ENCODE data around the gene DGAT2L6.
"Not testable (repeated sequence)": the region's sequence is repeated elsewhere in the genome, so short reads cannot be mapped to it uniquely, and the experiment has no call there.

The DGAT2L6 gene

DNA sequence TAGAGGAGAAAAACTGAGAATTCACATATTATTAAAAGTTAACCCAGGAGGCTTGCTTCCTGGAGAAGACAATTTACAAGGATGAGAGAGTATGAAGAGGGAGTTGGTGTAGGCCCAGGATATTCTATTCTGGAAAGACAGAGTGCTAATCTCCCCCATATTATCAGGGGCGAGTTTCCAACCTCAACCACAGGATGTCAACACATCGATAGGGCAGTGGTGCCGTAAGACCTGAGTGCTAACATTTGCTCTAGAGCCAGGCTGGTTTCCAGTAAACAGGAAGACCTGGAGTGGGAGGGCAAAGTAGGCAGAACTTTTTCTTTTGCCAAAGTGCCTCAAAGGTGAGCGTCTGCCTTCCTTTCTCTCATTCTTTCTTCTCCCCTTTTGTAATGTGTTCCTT, 54.4 kb downstream of the DGAT2L6 start:
- no peak overlapping the region for H3K27ac ChIP-seq
- TF ChIP-seq, protein P1, sequence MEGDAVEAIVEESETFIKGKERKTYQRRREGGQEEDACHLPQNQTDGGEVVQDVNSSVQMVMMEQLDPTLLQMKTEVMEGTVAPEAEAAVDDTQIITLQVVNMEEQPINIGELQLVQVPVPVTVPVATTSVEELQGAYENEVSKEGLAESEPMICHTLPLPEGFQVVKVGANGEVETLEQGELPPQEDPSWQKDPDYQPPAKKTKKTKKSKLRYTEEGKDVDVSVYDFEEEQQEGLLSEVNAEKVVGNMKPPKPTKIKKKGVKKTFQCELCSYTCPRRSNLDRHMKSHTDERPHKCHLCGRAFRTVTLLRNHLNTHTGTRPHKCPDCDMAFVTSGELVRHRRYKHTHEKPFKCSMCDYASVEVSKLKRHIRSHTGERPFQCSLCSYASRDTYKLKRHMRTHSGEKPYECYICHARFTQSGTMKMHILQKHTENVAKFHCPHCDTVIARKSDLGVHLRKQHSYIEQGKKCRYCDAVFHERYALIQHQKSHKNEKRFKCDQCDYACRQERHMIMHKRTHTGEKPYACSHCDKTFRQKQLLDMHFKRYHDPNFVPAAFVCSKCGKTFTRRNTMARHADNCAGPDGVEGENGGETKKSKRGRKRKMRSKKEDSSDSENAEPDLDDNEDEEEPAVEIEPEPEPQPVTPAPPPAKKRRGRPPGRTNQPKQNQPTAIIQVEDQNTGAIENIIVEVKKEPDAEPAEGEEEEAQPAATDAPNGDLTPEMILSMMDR (conservative IDR thresholded peaks at IDR 0.05), result no peak
- no peak for TF ChIP-seq ZFX (IDR thresholded peaks at IDR 0.05)

DNA sequence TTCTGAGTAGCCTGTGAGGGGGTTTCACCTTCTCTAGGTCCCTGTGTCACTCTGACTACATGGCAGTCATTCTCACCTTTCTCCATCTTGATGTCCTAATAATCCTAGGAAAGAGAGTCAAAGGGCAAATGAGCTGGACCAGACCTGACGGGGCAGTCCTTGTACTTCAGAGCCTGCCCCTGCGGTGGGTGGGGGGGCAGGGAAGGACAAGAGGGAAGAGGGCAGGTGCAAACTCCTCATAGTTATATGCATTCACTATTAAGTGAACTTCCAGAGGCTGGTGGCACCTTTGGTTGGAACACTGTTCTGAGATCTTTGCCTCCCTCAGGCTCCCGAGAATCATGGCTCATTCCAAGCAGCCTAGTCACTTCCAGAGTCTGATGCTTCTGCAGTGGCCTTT, 57.1 kb downstream of the DGAT2L6 start, which contains the start of gene AWAT1:
Gene AWAT1, plus strand, starts transcription at position 301 of the 400 bp plus-strand sequence. Its CDS starts 41 bp downstream, at position 342.
- TF ChIP-seq ZFX (IDR thresholded peaks at IDR 0.05), result no peak
- TF ChIP-seq, protein P1 (conservative IDR thresholded peaks at IDR 0.05), result no peak
- H3K27ac ChIP-seq, result no peak within 1 kb of the TSS

DNA sequence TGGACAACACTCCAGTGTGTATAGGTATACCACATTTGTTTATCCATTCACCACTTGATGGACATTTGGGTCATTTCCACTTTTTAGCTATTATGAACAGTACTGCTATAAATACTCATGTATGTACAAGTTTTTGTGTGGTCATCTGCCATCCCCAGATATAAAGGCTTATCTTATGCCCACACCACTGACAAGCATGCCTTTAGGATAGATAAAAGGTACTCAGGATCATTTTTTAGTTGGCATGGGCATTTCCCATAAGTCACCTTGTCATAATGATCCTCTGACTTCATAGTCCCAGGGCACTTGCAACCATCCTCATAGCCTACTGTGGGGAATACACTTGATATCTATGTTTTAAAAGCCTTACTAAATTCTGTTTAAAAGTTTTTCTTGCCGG, 63.5 kb downstream of the DGAT2L6 start:
- TF ChIP-seq, protein P1 (conservative IDR thresholded peaks at IDR 0.05), result no peak
- TF ChIP-seq ZFX (IDR thresholded peaks at IDR 0.05), result no peak
- no peak overlapping the region for H3K27ac ChIP-seq

GRCh38 chrX:70241501-70241900, 64.2 kb downstream of the DGAT2L6 start:
- no peak overlapping the region for H3K27ac ChIP-seq
- TF ChIP-seq, protein P1 (conservative IDR thresholded peaks at IDR 0.05), result no peak
- no peak for TF ChIP-seq ZFX (IDR thresholded peaks at IDR 0.05)

DNA sequence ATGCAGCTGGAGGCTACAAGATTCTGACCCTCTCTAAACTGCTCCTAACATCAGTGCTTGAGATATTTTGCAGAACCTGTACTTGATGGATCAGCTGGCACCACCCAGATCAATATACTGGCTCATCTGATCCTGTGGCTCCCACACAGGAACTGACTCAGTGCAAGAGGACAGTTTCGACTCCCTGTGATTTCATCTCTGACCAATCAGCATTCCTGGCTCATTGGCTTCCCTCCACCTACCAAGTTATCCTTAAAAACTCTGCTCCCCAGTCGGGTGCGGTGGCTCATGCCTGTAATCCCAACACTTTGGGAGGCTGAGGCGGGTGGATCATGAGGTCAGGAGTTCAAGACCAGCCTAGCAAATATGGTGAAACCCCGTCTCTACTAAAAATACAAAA, 66.3 kb downstream of the DGAT2L6 start:
- not testable (repeated sequence) for H3K27ac ChIP-seq

DNA sequence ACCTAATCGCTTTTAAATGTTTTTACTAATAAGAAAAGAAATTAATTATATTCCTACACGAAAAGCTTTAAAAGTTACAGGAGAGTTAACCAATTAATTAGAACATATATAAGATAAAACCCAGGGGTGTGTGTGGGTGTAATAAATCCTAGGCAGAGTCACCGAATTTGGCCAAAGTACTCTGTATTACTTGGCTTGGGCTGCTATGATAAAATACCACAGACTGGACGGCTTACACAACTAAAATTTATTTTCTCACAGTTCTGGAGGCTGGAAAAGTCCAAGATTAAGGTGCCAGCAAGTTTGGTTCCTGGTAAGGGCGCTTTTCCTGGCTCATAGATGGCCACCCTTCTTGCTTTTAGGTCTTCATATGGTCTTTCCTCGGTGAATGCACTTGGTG, 67.6 kb downstream of the DGAT2L6 start:
- TF ChIP-seq, protein P1 (conservative IDR thresholded peaks at IDR 0.05), result no peak
- no peak for TF ChIP-seq ZFX (IDR thresholded peaks at IDR 0.05)
- no peak overlapping the region for H3K27ac ChIP-seq

- TF ChIP-seq ZFX (IDR thresholded peaks at IDR 0.05), result no peak
- TF ChIP-seq, protein P1 (conservative IDR thresholded peaks at IDR 0.05), result no peak
Observed at GRCh38 chrX:70247252-70247651, 70.0 kb downstream of the DGAT2L6 start.

DNA sequence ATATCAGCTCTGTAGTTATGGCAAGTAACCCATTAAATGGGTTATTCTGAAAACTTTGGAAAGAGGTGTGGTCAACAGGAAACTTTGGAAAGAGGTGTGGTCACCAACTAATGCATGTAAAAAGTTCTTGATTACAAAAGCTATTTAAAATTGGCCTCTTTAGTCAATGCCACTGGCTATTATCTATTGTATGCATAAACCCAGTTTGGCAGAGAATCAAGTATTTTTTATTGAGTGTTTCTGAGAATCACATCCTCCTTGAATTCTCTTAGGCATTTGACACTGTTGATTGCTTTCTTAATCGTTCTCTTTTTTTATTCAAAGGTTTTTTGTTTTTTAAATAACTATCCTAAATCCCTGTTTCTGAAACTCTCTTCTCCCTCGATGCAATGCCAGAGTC, 75.2 kb downstream of the DGAT2L6 start:
- no peak overlapping the region for H3K27ac ChIP-seq
- no peak for TF ChIP-seq ZFX (IDR thresholded peaks at IDR 0.05)
- TF ChIP-seq, protein P1 (conservative IDR thresholded peaks at IDR 0.05), result no peak

More at GRCh38 chrX:70247252-70247651, 70.0 kb downstream of the DGAT2L6 start:
- H3K27ac ChIP-seq, result peak overlapping the region; percentile 56; the same call in 1 of the 2 replicates

Data from C4-2B (cell line).